HG03378 (cell line): ENCODE results near the gene TXK.

ENCODE experiments used
- ATAC-seq: cut with Tn5 transposase; IDR thresholded peaks from one replicate; pipeline ENCODE4 v1.9.1; 2021; ENCODE audit warnings: mild to moderate bottlenecking, moderate library complexity; ENCODE audit not compliant: unreplicated experiment

TXK gene

DNA sequence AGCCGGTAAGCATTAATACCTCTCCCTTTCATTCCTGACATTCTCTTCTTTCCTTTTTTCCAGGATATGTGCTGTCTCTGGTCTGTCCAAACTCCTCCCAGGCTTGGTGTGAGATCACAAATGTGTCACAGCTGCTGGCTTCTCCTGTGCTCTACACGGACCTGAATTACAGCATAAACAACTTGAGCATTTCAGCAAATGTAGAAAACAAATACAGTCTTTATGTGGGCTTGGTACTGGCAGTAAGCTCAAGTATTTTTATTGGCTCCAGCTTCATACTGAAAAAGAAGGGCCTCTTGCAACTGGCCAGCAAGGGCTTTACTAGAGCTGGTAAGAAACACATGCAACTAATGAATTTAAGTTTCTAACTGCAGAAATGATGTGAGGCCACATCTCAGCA is 109.0 kb downstream of the TXK start:
- no peak for ATAC-seq

DNA sequence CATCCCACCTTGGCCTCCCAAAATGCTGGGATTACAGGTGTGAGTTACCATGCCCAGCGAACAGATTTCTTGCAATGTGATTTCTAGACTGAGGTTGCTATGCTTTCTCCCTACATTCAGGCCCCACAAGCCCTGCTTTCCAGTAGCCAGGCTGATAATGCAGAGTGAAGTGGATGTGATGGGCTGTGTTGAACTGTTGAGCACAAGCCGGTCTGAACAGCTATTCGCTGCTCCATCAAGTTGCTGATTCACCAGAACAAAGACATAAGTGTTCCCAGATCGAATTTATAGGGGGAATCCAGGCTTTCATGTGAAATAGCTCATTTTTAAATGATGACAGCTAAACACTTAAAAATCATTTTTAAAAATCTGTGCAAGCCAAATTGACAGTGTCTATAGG is 109.5 kb downstream of the TXK start:
- no peak for ATAC-seq

DNA sequence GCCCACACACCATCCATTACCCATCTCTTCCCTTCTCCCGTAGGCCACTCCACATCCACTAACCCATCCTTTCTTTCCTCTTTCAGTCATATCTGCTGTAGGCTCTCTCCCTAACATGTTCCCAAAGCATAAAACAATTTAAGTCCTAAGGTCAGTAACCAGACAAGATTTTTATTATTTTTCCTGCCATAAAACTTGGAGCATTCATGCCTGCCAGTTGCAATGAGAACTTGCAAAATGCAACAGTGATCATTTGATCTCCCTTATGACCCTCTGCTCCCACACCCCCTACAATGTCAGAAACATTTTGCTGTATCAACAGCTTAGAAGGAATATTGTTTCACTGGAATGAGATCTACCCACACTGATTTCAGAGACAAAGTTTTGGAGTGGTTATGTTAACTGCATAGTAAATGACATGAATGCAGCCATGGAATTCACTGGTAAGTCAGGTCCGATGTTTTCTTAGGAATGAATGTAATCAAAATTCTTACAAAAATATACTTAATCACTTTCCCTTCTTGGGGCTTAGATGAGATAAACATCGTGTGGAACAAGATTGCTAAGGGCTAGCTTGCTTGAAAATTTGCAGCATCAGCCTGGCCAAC is 111.8 kb downstream of the TXK start:
- ATAC-seq: no peak

- ATAC-seq: no peak
These were observed 113.0 kb downstream of the TXK start for GRCh38 chr4:48021100-48021499.

GRCh38 chr4:48018112-48018511 is 115.9 kb downstream of the TXK start:
- no peak for ATAC-seq

- no peak for ATAC-seq
These were observed 116.9 kb downstream of the TXK start for GRCh38 chr4:48017108-48017571.
